Activated naive CD4-positive, alpha-beta T cell treated with anti-CD3 and anti-CD28 coated beads, Interleukin-2, amount 50 U/mL, for 72 hours (primary cell): ENCODE data around the gene ERICH6B. TPM values are rescaled to one million over a fixed set of nuclear protein-coding genes. Genes with fewer than 3 reads are reported as not detected.
A peak's percentile ranks its signal among the peaks of the same experiment; 100 is the strongest.
"Not testable (repeated sequence)": the region's sequence is repeated elsewhere in the genome, so short reads cannot be mapped to it uniquely, and the experiment has no call there.

ENCODE experiments used
- ATAC-seq, 2 donors: fragments of 150-1000 bp; cut with Tn5 transposase; 2 replicates each; pipeline ENCODE4 v1.10.0; 2021; ENCODE audit warnings: mild to moderate bottlenecking in 2 of 2, moderate library complexity in 2 of 2
- DNase-seq, 2 donors: peaks; one replicate each; pipeline ENCODE4 v3.0.0; 2021 to 2022; ENCODE audit warnings: low spot score in 2 of 2
- H3K27ac Mint-ChIP-seq, 2 donors: one replicate each; pipeline ENCODE4 v1.8.0; 2022; ENCODE audit warnings: mild to moderate bottlenecking in 2 of 2, mixed read lengths in 2 of 2
- H3K36me3 Mint-ChIP-seq, 2 donors: one replicate each; pipeline ENCODE4 v1.8.0; 2022; ENCODE audit warnings: mixed read lengths in 2 of 2
- H3K9me3 Mint-ChIP-seq, 2 donors: one replicate each; pipeline ENCODE4 v1.8.0; 2022; ENCODE audit warnings: mixed read lengths in 2 of 2
- total RNA-seq, 2 donors: library from RNA; stranded (reverse); gene quantifications; one replicate each; pipeline ENCODE4 v1.2.3, GENCODE V29; 2022

Gene ERICH6B
- total RNA-seq, result not detected

DNA sequence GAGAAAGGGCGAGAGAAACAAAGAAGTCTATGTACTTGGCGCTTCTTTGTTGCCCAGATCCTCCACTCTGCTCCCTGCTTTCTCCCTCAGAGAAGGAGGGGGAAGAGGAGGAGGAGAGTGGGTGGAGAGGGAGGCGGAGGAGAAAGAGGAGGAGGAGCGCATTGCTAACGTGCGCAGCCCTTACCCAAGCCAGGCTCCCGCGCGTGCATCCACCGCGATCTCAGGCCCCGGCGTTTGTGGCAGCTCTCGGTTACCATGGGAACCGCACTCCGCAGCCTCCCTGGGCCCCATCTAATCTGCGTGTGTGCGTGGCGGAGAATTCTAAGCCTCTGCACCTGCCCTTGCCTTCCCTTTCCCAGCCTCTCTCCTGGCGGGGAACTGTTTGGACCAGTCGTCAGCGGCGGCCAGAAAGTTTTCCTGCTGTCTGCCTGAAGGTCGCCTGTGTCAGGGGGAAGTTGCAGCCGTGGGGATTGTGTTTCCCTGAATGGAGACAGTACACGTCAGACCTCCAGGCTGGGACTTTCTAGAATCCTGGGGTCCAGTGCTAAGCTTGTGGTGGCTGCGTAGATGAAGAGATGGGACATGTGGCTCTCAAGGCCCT is at the start of gene ERICH6B:
ERICH6B (minus strand) TSS at position 239 of the 601 bp plus-strand sequence. CDS start 18,734 bp downstream, outside the sequence.
- H3K9me3 Mint-ChIP-seq, result no peaks in the 10 kb centered on the region
- no peak within 1 kb of the TSS for H3K27ac Mint-ChIP-seq
- peaks cover 0 to 10% of the 10 kb centered on the region in 2 donors for H3K36me3 Mint-ChIP-seq
- ATAC-seq (peak in 1 of 2 donors; percentile 57), DNase-seq (no peak)

DNA sequence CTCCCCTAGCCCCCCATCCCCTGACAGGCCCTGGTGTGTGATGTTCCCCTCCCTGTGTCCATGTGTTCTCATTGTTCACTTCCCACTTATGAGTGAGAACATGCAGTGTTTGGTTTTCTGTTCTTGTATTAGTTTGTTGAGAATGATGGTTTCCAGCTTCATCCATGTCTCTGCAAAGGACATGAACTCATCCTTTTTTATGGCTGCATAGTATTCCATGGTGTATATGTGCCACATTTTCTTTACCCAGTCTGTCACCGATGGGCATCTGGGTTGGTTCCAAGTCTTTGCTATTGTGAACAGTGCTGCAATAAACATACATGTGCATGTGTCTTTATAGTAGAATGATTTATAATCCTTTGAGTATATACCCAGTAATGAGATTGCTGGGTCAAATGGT is 47.4 kb upstream of the ERICH6B start:
- H3K27ac Mint-ChIP-seq, H3K9me3 Mint-ChIP-seq, ATAC-seq, H3K36me3 Mint-ChIP-seq, DNase-seq: not testable (repeated sequence)

DNA sequence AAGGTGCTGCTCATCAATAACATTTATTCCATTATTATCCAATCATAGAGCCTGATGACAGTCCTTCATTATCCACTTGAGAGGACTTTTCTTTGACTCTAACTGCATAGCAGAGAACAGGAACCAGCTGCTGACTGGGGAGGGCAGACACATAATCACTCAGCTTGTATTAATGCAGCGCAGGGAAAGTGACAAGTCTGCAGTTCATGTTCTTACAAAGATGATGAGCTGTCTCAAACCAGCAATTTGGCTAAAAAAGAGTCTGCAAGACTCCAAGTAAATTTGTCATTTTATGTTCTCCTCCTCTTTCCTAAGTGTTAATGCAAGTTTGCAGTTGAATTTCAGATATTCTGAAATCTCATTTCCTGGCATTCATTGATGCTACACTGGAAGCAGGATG is 46.6 kb upstream of the ERICH6B start:
- Mint-ChIP-seq H3K27ac (no peak overlapping the region), H3K36me3 (peaks cover 0 to 3% of the 10 kb centered on the region in 2 donors), H3K9me3 (peaks cover 0 to 5% of the 10 kb centered on the region in 2 donors)
- no peak for DNase-seq
- ATAC-seq, result no peak

DNA sequence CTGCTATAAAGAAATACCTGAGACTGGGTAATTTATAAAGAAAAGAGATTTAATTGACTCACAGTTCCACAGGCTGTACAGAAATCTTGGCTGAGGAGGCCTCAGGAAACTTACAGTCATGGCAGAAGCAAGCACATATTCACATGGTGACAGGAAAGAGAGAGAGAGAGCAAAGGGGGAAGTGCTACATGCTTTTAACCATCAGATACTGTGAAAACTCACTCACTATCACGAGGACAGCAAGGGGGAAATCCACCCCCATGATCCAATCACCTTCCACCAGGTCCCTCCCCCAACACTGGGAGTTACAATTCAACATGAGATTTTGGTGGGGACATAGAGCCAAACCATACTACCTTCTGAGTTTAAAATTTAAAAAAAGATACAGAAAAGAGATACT is 44.9 kb upstream of the ERICH6B start:
- DNase-seq, H3K36me3 Mint-ChIP-seq, H3K27ac Mint-ChIP-seq: not testable (repeated sequence)
- peaks cover 0 to 13% of the 10 kb centered on the region in 2 donors for H3K9me3 Mint-ChIP-seq
- ATAC-seq, result peak; percentile 20 to 58

DNA sequence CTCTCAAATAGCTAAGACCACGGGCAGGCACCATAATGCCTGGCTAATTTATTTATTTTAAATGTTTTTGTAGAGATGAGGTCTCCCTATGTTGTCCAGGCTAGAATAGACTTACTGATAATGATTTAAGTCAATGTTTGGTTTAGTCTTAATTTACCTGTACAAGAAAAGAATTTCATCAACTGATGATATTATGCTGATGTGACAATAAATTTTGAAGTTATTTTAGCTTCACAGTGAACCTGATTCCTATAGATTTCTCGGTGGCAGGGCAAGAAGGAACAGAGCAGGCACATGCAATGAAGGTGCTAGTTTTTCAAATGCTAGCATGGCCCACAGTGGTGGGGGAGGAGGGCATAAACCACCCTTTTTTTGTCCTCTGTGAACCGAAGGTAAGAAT is 44.0 kb upstream of the ERICH6B start:
- ATAC-seq, result no peak
- no peaks in the 10 kb centered on the region for H3K36me3 Mint-ChIP-seq
- no peak for DNase-seq
- no peak overlapping the region for H3K27ac Mint-ChIP-seq
- peaks cover 0 to 15% of the 10 kb centered on the region in 2 donors for H3K9me3 Mint-ChIP-seq

DNA sequence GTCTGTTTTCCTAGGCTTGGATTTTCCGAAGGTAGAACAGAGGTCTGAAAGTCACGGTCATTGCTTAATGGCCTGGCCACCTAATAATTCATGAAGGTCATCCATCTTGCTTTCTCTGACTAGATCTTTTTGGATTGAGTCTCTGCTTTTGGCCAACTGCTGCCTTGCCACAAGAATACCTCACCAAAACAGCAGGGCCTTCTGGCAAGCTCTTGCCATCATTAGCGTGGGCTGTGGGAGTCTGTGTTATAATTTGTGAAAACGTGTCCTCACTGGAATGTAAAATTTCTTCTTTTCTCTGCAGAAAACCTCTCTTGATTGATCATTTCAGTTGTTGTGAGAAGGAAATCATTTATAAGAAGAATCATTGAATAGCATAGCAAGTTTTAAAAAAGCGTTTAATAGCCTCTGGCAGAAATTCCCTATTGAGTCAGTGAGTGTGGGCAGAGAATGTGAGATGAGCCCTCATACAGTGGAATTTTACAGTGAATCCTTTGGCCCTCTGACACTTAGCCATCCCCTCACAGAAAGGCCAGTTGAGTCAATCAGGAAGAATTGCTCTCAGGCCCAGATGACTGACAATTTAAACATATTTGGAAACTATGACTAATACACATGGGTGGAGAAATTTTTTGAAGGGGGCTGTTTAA is 43.2 kb upstream of the ERICH6B start:
- H3K27ac Mint-ChIP-seq, result peak overlapping the region in 1 of 2 donors; percentile 7
- no peaks in the 10 kb centered on the region for H3K36me3 Mint-ChIP-seq
- peaks cover 0 to 15% of the 10 kb centered on the region in 2 donors for H3K9me3 Mint-ChIP-seq
- ATAC-seq, result peak in 1 of 2 donors; percentile 46
- no peak for DNase-seq

DNA sequence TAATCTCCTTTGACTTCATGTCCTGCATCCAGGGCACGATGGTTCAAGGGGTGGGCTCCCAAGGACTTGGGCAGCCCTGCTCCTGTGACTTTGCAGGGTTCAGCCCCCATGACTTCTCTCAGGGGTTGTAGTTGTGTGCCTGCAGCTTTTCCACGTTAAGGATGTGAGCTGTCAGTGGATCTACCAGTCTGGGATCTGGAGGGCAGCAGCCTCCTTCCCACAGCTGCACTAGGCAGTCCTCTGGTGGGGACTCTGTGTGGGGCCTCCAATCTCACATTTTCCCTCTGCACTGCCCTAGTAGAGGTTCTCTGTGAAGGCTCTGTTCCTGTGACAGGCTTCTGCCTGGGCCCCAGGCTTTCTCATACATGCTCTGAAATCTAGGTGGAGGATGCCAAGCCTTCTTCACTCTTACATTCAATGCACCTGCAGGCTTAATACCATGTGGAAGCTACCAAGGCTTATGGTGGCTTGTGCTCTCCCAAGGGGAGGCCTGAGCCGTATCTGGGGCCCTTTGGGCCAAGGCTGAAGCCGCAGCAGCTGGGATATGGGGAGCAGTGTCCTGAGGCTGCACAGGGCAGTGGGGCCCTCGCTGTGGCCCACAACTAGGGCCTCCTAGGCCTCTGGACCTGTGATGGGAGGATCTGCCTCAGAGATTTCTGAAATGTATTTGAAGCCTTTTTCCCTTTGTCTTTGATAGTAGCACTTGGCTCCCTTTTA is 39.3 kb upstream of the ERICH6B start:
- ATAC-seq (no peak), DNase-seq (no peak)
- H3K9me3 Mint-ChIP-seq, result peaks cover 0 to 10% of the 10 kb centered on the region in 2 donors
- H3K27ac Mint-ChIP-seq, result no peak overlapping the region
- H3K36me3 Mint-ChIP-seq, result no peaks in the 10 kb centered on the region

DNA sequence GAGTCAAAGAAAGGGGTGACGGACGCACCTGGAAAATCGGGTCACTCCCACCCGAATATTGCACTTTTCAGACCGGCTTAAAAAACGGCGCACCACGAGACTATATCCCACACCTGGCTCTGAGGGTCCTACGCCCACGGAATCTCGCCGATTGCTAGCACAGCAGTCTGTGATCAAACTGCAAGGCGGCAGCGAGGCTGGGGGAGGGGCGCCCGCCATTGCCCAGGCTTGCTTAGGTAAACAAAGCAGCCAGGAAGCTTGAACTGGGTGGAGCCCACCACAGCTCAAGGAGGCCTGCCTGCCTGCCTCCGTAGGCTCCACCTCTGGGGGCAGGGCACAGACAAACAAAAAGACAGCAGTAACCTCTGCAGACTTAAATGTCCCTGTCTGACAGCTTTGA is 29.7 kb upstream of the ERICH6B start:
- H3K36me3 Mint-ChIP-seq, result peaks cover 16 to 22% of the 10 kb centered on the region in 2 donors
- not testable (repeated sequence) for ATAC-seq, H3K27ac Mint-ChIP-seq, DNase-seq
- peaks cover 12 to 15% of the 10 kb centered on the region in 2 donors for H3K9me3 Mint-ChIP-seq

DNA sequence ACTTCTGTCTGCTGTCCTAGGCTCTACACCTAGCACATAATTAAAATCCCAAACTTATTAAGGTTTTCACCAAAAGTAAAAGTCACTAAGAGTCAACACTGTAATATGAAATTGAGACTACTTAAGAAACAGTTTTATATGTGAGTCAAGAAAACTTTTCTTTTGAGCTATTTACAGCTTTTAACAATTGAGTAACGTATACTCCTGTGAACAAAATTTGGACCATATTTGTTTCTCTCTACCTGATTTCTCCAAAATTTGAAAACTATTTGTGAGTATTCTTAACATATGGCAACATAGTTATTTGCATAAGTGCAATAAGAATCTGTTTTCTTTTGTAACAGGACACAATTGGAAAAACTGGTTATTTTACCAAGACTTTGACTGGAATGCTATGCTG is 26.6 kb upstream of the ERICH6B start:
- H3K36me3 Mint-ChIP-seq, result peaks cover 16 to 27% of the 10 kb centered on the region in 2 donors
- not testable (repeated sequence) for DNase-seq, ATAC-seq, H3K27ac Mint-ChIP-seq
- peaks cover 12 to 15% of the 10 kb centered on the region in 2 donors for H3K9me3 Mint-ChIP-seq

DNA sequence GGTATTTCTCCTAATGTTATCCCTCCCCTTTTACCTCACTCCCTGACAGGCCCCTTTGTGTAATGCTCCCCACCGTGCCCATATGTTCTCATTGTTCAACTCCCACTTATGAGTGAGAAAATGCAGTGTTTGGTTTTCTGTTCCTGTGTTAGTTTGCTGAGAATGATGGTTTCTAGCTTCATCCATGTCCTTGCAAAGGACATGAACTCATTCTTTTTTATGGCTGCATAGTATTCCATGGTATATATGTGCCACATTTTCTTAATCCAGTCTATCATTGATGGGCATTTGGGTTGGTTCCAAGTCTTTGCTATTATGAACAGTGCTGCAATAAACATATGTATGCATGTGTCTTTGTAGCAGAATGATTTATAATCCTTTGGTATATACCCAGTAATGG is 19.8 kb upstream of the ERICH6B start:
- not testable (repeated sequence) for H3K27ac Mint-ChIP-seq, DNase-seq, ATAC-seq, H3K9me3 Mint-ChIP-seq, H3K36me3 Mint-ChIP-seq

DNA sequence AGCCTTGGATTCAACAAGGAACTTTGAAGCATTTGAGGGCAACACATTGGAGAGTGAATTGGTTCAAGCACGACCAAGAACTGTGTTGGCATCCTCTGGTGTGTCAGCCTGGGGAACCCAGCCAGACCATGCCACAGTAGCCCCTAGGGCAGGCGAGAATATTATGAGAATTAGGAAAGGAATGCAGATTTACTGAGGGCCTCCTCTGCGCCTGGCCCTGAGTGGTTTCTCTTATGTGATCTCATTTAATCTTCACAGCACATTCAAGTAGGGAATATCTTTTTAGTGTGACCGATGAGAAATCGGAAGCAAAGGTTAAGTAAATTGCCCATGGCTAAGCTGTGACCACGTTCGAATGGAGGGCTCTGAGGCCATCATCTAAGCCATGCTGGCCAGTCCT is 15.3 kb upstream of the ERICH6B start:
- Mint-ChIP-seq H3K36me3 (no peaks in the 10 kb centered on the region), H3K9me3 (no peaks in the 10 kb centered on the region), H3K27ac (no peak overlapping the region)
- no peak for ATAC-seq
- DNase-seq, result no peak

DNA sequence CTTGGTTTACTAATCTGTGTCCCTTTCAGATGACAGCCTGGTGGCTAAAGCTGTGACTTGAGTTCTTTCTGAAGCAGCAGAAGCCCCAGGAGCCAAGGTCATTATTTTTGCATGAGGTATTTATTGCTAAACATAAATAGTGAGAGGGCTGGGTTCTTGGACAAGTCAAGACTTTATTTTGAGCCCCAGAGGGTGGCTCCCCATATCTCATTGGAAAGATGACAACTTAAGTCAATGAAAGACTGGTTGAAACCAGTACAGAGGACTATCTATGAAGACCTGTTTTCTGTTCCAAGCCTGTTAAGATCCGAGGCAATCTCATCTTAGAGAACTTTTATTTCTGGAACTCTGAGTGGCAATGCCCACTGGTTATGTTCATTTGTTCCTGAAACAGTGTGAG is 14.4 kb upstream of the ERICH6B start:
- DNase-seq (no peak), ATAC-seq (no peak)
- Mint-ChIP-seq H3K36me3 (no peaks in the 10 kb centered on the region), H3K27ac (no peak overlapping the region), H3K9me3 (no peaks in the 10 kb centered on the region)

DNA sequence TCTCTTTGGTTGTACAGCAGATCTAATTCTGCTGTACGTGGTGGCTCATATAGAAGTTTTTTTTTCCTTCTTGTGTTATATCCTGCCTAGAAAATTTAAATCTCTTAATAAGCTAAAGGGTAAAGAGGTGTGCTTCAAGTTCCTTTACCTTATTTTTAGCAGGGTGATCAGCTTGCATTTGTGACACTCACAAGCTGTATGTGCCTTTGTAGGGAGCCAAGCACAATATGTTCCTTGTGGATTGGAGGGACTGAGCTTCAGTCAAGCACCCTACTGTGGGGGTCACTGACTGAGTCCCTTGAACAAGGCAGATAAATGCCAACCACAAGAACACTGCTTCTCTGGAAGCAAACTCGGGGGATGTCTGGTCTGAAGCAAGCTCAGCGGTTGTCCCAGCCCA is 12.6 kb upstream of the ERICH6B start:
- ATAC-seq (no peak), DNase-seq (no peak)
- Mint-ChIP-seq H3K27ac (no peak overlapping the region), H3K9me3 (no peaks in the 10 kb centered on the region), H3K36me3 (no peaks in the 10 kb centered on the region)

DNA sequence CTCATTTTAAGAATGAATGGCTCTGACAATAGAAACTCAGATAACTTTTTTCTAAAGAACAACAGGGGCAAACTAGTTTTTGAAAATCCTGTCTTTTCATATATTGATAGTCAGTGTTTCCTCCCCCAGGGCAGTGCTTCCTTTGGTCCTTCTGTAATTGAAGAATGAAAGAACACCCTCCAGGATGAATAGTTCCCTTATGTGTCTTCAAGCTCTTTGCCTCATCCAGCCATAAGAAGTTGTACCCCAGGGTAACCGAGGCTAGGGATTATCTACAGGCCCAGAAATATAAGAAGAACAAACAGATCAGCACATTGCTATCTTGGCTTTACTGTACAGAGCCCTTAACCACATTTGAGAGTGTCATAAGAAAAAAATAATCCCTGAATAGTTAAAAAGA is 12.1 kb upstream of the ERICH6B start:
- no peak overlapping the region for H3K27ac Mint-ChIP-seq
- ATAC-seq (no peak), DNase-seq (no peak)
- H3K9me3 Mint-ChIP-seq, result no peaks in the 10 kb centered on the region
- H3K36me3 Mint-ChIP-seq, result no peaks in the 10 kb centered on the region

DNA sequence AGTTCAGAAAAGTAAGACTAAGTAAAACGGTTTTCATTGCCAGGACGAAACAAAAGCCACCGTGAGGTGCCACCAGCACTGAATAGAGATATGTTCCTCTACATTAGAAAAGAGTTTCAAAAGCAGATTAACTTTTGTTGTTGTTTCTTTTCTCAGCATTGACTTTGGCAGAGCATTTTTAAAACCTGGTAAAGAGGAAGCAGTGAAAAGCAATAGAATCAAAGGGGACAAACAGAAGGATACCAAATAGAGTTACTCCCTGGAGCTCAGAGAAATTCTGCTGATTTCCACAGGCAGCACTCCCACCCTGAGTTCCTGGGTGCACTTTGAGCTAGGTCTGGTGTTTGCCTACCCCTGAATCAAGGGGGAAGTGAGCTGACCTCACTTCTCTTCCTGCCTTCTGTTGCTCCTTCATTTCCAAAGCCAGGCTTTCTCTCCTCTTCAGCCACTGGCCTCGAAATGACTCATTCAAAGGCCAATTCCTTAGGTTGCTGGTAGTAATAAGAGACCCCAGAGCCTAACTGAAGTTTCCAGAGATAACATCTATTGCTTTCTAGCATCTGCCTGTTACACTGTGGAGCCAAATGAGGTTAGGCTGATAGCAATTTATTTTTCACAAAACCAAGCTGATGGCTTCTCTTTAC is 11.3 kb upstream of the ERICH6B start:
- no peaks in the 10 kb centered on the region for H3K9me3 Mint-ChIP-seq
- no peak for ATAC-seq

DNA sequence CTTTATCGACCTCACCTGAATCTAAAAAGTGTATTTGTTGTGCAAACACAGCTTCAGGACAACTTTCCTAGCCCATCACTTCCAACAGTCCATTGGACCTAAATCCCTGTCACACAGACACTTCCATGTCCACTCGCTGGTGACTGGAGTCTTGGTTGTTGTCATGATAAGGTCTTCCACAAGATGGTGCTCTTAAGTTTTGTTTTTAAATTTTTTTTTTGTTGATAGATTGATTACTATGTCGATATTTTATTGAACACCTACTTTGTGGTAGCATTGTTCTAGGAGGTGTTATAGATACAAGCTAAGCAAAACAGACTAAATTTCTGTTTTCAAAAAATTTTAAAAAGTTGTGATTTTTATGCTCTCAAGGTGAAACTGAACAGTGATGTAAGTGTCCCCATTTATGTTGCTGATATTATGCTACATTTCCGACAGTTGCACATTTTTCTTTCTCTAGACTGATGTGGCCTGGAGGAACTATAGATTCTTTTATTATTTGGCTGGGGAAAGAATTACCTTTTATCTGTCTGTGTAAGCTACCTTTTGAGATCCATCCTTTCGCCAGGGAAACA is 8.1 kb upstream of the ERICH6B start:
- no peak overlapping the region for H3K27ac Mint-ChIP-seq
- peak in 1 of 2 donors; percentile 7 for DNase-seq
- no peaks in the 10 kb centered on the region for H3K9me3 Mint-ChIP-seq
- peaks cover 0 to 17% of the 10 kb centered on the region in 2 donors for H3K36me3 Mint-ChIP-seq
- no peak for ATAC-seq

More for the DNA sequence above, 11.3 kb upstream of the ERICH6B start:
- Mint-ChIP-seq H3K27ac (no peak overlapping the region), H3K36me3 (no peaks in the 10 kb centered on the region)
- DNase-seq, result no peak

DNA sequence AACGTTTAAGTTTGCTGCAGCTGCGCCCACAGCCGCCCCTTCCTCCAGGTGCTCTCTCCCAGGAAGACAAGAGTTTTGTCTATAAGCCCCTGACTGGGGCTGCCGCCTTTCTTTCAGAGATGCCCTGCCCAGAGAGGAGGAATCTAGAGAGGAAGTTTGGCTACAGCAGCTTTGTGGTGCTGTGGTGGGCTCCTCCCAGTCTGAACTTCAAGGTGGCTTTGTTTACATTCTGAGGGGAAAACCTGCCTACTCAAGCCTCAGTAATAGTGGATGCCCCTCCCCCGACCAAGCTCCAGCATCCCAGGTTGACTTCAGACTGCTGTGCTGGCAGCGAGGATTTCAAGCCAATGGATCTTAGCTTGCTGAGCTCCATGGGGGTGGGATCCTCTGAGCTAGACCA is 6.4 kb upstream of the ERICH6B start:
- no peak for DNase-seq
- no peak for ATAC-seq
- no peaks in the 10 kb centered on the region for H3K9me3 Mint-ChIP-seq
- no peak overlapping the region for H3K27ac Mint-ChIP-seq
- peaks cover 0 to 17% of the 10 kb centered on the region in 2 donors for H3K36me3 Mint-ChIP-seq
